ENCODE data around the gene SPATA3. TPM values are rescaled to one million over a fixed set of nuclear protein-coding genes. Genes with fewer than 3 reads are reported as not detected.

The SPATA3 gene
- total and polyA plus RNA-seq, 2 of the 13 experiments (the other 11 are each of a cell fraction or from before 2014, with no cell fraction given): not detected

- no peak for TF ChIP-seq ZNF660 (CRISPR knock-in tag; IDR thresholded peaks at IDR 0.05; ENCODE audit: borderline replicate concordance, low read depth)
- peak; percentile 93 for TF ChIP-seq ZNF704 (CRISPR knock-in tag; IDR thresholded peaks at IDR 0.05; ENCODE audit: borderline replicate concordance)
- 0 out of 2 replicates have a peak, but pooled peaks have one; percentile 32 for TF ChIP-seq SIN3B (IDR thresholded peaks at IDR 0.05; ENCODE audit: low read length)
- no peak; the same call in 1 of the 2 replicates for TF ChIP-seq ZNF460 (CRISPR knock-in tag; IDR thresholded peaks at IDR 0.05; ENCODE audit: borderline replicate concordance)
- TF ChIP-seq STAT5B (CRISPR knock-in tag; IDR thresholded peaks at IDR 0.05): peak; percentile 24; the same call in 1 of the 2 replicates
- TF ChIP-seq ZNF280D (CRISPR knock-in tag; IDR thresholded peaks at IDR 0.05): peak; percentile 53; the same call in 1 of the 2 replicates
- 0 out of 2 replicates have a peak, but pooled peaks have one; percentile 55 for TF ChIP-seq DRAP1 (CRISPR knock-in tag; IDR thresholded peaks at IDR 0.05)
- TF ChIP-seq ZNF512 (CRISPR knock-in tag; IDR thresholded peaks at IDR 0.05): no peak; the same call in 1 of the 2 replicates
- peak; percentile 60; the same call in 1 of the 2 replicates for TF ChIP-seq ARNTL (CRISPR knock-in tag; IDR thresholded peaks at IDR 0.05)
- 0 out of 2 replicates have a peak, but pooled peaks have one; percentile 57 for TF ChIP-seq ZNF503 (CRISPR knock-in tag; IDR thresholded peaks at IDR 0.05)
- TF ChIP-seq ZMYM2 (CRISPR knock-in tag; IDR thresholded peaks at IDR 0.05): 0 out of 2 replicates have a peak, but pooled peaks have one; percentile 28
- 0 out of 2 replicates have a peak, but pooled peaks have one; percentile 46 for TF ChIP-seq ZSCAN25 (CRISPR knock-in tag; IDR thresholded peaks at IDR 0.05)
- 0 out of 2 replicates have a peak, but pooled peaks have one; percentile 34 for TF ChIP-seq ZNF329 (CRISPR knock-in tag; IDR thresholded peaks at IDR 0.05; ENCODE audit: low read depth)
- peak; percentile 97 for TF ChIP-seq MYPOP (CRISPR knock-in tag; IDR thresholded peaks at IDR 0.05)
- peak; percentile 88 for TF ChIP-seq ZNF501 (CRISPR knock-in tag; IDR thresholded peaks at IDR 0.05)
- no peak for TF ChIP-seq MYNN (CRISPR knock-in tag; IDR thresholded peaks at IDR 0.05; ENCODE audit: low read depth)
Observed at GRCh38 chr2:231052494-231053451, 56.9 kb downstream of the SPATA3 start (continued).
